HCT116 (cell line): Measurements from ENCODE around the gene ZCCHC24. TPM values are rescaled to one million over a fixed set of nuclear protein-coding genes. Genes with fewer than 3 reads are reported as not detected.

ENCODE experiments used
- ATAC-seq: fragments of 200-7000 bp; cut with Tn5 transposase; 2 replicates; pipeline ENCODE4 v1.9.1; 2020; ENCODE audit warnings: mild to moderate bottlenecking, moderate library complexity
- BruUV-seq: library from RNA; stranded (reverse); fragments of 400-500 nt; replicated peaks from 2 replicates; lab custom pipeline; 2021; lab: Mats Ljungman, UMichigan
- CTCF ChIA-PET: fragments of 300-600 bp; sonication (Branson Sonifier 250); formaldehyde crosslinking; loops from one replicate; lab custom pipeline; 2021; ENCODE audit warnings: antibody characterized with exemption; lab: Charles Lee
- POLR2A ChIA-PET: fragments of 300-600, 350-600 bp; sonication (Branson Sonifier 250); formaldehyde crosslinking; loops from one replicate; lab custom pipeline; 2021; ENCODE audit warnings: antibody characterized with exemption; lab: Charles Lee
- RAD21 ChIA-PET, 2 experiments: fragments of 300-600 bp; sonication (Branson Sonifier 250); formaldehyde crosslinking; loops; one replicate each; lab custom pipeline; 2023; ENCODE audit warnings: low total read pairs in 2 of 2; ENCODE audit not compliant: uncharacterized antibody in 2 of 2, unreplicated experiment in 2 of 2, low non-redundant PET in 1 of 2; lab: Charles Lee
- DNase-seq: peaks from one replicate; pipeline ENCODE4 v3.0.0-alpha.2; 2010; ENCODE audit warnings: low read depth, low spot score
- H2AFZ ChIP-seq: fragments of 200-600 bp; shearing (Covaris generic), sonication (generic); 2 replicates; pipeline ENCODE4 v1.6.1; 2017; ENCODE audit warnings: low read depth, mixed run types, mixed read lengths, antibody characterized with exemption, low read length; ENCODE audit not compliant: poor library complexity, severe bottlenecking
- H3K27ac ChIP-seq: 2 replicates; pipeline ENCODE4 v1.5.1; 2012; ENCODE audit warnings: low read depth, low read length
- H3K27me3 ChIP-seq: fragments of 200-600 bp; sonication (generic); 2 replicates; pipeline ENCODE4 v1.6.1; 2016; ENCODE audit warnings: mixed run types, low read length, mixed read lengths; ENCODE audit not compliant: insufficient read depth
- H3K36me3 ChIP-seq, 2 experiments: fragments of 200-500 bp in 1 of 2; fragments of 200-600 bp in 1 of 2; sonication (Bioruptor generic) in 1 of 2; sonication (generic) in 1 of 2; 2 replicates each; pipeline versions ENCODE4 v1.5.1 to v1.6.1; 2014 to 2016; ENCODE audit warnings: low read length in 2 of 2, inconsistent platforms in 1 of 2, mixed read lengths in 1 of 2, mixed run types in 1 of 2; ENCODE audit not compliant: insufficient read depth in 2 of 2, control insufficient read depth in 1 of 2
- H3K4me1 ChIP-seq, 2 experiments: fragments of 200-600 bp in 1 of 2; sonication (generic) in 1 of 2; 2 replicates each; pipeline versions ENCODE4 v1.5.1 to v1.6.1; 2012 to 2017; ENCODE audit warnings: low read length in 2 of 2, inconsistent platforms in 1 of 2, mild to moderate bottlenecking in 1 of 2, mixed read lengths in 1 of 2, mixed run types in 1 of 2, moderate library complexity in 1 of 2; ENCODE audit not compliant: insufficient read depth in 2 of 2, control insufficient read depth in 1 of 2
- H3K4me2 ChIP-seq: fragments of 200-600 bp; sonication (generic); 2 replicates; pipeline ENCODE4 v1.6.1; 2017; ENCODE audit warnings: mixed run types, low read length, mixed read lengths
- H3K4me3 ChIP-seq, 2 experiments: fragments of 200-600 bp in 1 of 2; sonication (generic) in 1 of 2; replicated peaks in 1 of 2; 2 replicates each; pipeline ENCODE4 v1.5.1; 2011 to 2016; ENCODE audit warnings: low read length in 2 of 2, control low read depth in 1 of 2, low read depth in 1 of 2, mild to moderate bottlenecking in 1 of 2, mixed read lengths in 1 of 2, mixed run types in 1 of 2
- H3K79me2 ChIP-seq: fragments of 200-600 bp; sonication (generic); 2 replicates; pipeline ENCODE4 v1.6.1; 2017; ENCODE audit warnings: mild to moderate bottlenecking, mixed run types, low read length, moderate library complexity, mixed read lengths; ENCODE audit not compliant: insufficient read depth
- H3K9ac ChIP-seq: fragments of 200-600 bp; sonication (generic); 2 replicates; pipeline ENCODE4 v1.6.1; 2016; ENCODE audit warnings: low read length, mixed read lengths
- H3K9me2 ChIP-seq: fragments of 200-600 bp; sonication (generic), shearing (Covaris generic); 2 replicates; pipeline ENCODE4 v1.6.1; 2017; ENCODE audit warnings: mixed run types, mild to moderate bottlenecking, moderate library complexity; ENCODE audit not compliant: insufficient read depth
- H3K9me3 ChIP-seq, 2 experiments: fragments of 200-500 bp in 1 of 2; fragments of 200-600 bp in 1 of 2; sonication (Bioruptor generic) in 1 of 2; sonication (generic) in 1 of 2; 2 replicates each; pipeline ENCODE4 v1.6.1; 2014 to 2017; ENCODE audit warnings: low read length in 2 of 2, mixed read lengths in 2 of 2, inconsistent platforms in 1 of 2, low read depth in 1 of 2, mild to moderate bottlenecking in 1 of 2, mixed run types in 1 of 2, moderate library complexity in 1 of 2; ENCODE audit not compliant: control insufficient read depth in 1 of 2, insufficient read depth in 1 of 2
- H4K20me1 ChIP-seq: fragments of 200-600 bp; sonication (generic), shearing (Covaris generic); 2 replicates; pipeline ENCODE4 v1.6.1; 2017; ENCODE audit warnings: mixed run types, mild to moderate bottlenecking, moderate library complexity; ENCODE audit not compliant: insufficient read depth
- CEBPB ChIP-seq: IDR thresholded peaks from 2 replicates; pipeline ENCODE4 v1.6.1; 2012; ENCODE audit warnings: low read depth
- EGR1 ChIP-seq: IDR thresholded peaks from 2 replicates; pipeline ENCODE4 v1.6.1; 2012; ENCODE audit warnings: low read depth
- ELF1 ChIP-seq: IDR thresholded peaks from 2 replicates; pipeline ENCODE4 v1.6.1; 2012; ENCODE audit warnings: low read depth, borderline replicate concordance
- EZH2 ChIP-seq: fragments of 200-600 bp; sonication (generic); IDR thresholded peaks from 2 replicates; pipeline ENCODE4 v1.6.1; 2017; ENCODE audit warnings: antibody characterized with exemption, mixed run types
- EZH2phosphoT487 ChIP-seq: fragments of 200-600 bp; IDR thresholded peaks from 2 replicates; pipeline ENCODE4 v1.6.1; 2018; ENCODE audit warnings: antibody characterized with exemption, borderline replicate concordance
- FOSL1 ChIP-seq: IDR thresholded peaks from 2 replicates; pipeline ENCODE4 v1.6.1; 2012; ENCODE audit warnings: low read depth
- JUND ChIP-seq: IDR thresholded peaks from 2 replicates; pipeline ENCODE4 v1.6.1; 2012
- POLR2A ChIP-seq: IDR thresholded peaks from 2 replicates; pipeline ENCODE4 v1.7.0; 2011; ENCODE audit warnings: borderline replicate concordance; ENCODE audit not compliant: insufficient read depth, insufficient read length; ENCODE audit errors: extremely low read depth
- POLR2AphosphoS5 ChIP-seq: IDR thresholded peaks from 2 replicates; pipeline ENCODE4 v1.6.1; 2011; ENCODE audit warnings: mild to moderate bottlenecking, low read depth, low read length, moderate library complexity
- RAD21 ChIP-seq: IDR thresholded peaks from 2 replicates; pipeline ENCODE4 v1.6.1; 2012; ENCODE audit warnings: low read depth, mild to moderate bottlenecking
- SIN3A ChIP-seq: IDR thresholded peaks from 2 replicates; pipeline ENCODE4 v1.6.1; 2012; ENCODE audit warnings: low read depth
- SP1 ChIP-seq: IDR thresholded peaks from 2 replicates; pipeline ENCODE4 v1.6.1; 2012; ENCODE audit warnings: low read depth
- ZFX ChIP-seq: fragments of 450-650 bp; IDR thresholded peaks from 2 replicates; pipeline ENCODE4 v1.6.1; 2017
- ZNF274 ChIP-seq: fragments of 200-500 bp; sonication (Bioruptor generic); IDR thresholded peaks from 2 replicates; pipeline ENCODE4 v1.6.1; 2014; ENCODE audit warnings: mild to moderate bottlenecking, low read depth, low read length, inconsistent platforms
- intact Hi-C: fragments of 100-400 bp; cut with micrococcal nuclease; formaldehyde crosslinking; loops from 2 replicates; pipeline ENCODE4 v1.10.0; 2022
- total RNA-seq: library from RNA; stranded (reverse); gene quantifications from one replicate; pipeline ENCODE4 v1.2.1, GENCODE V29; 2021; ENCODE audit not compliant: unreplicated experiment
- TF ChIP-seq, protein P1 (sequence below), 3 experiments: fragments of 200-600 bp in 1 of 3; sonication (generic) in 1 of 3; IDR thresholded peaks in 2 of 3; conservative IDR thresholded peaks in 1 of 3; 2 replicates each; pipeline ENCODE4 v1.5.1; 2012 to 2017; ENCODE audit warnings: low read depth in 2 of 3, low read length in 2 of 3, antibody characterized with exemption in 1 of 3, borderline replicate concordance in 1 of 3, control low read depth in 1 of 3, mild to moderate bottlenecking in 1 of 3, mixed read lengths in 1 of 3, mixed run types in 1 of 3, moderate library complexity in 1 of 3; ENCODE audit not compliant: insufficient read depth in 1 of 3
- TF ChIP-seq, protein P2 (sequence below): IDR thresholded peaks from 2 replicates; pipeline ENCODE4 v1.6.1; 2012
- TF ChIP-seq, protein P3 (sequence below): IDR thresholded peaks from 2 replicates; pipeline ENCODE4 v1.6.1; 2012
- TF ChIP-seq, protein P4 (sequence below): IDR thresholded peaks from 2 replicates; pipeline ENCODE4 v1.6.1; 2012; ENCODE audit warnings: low read depth

ZCCHC24 gene
- total RNA-seq, 1 experiment from 2014 or later = 7.0 TPM

DNA sequence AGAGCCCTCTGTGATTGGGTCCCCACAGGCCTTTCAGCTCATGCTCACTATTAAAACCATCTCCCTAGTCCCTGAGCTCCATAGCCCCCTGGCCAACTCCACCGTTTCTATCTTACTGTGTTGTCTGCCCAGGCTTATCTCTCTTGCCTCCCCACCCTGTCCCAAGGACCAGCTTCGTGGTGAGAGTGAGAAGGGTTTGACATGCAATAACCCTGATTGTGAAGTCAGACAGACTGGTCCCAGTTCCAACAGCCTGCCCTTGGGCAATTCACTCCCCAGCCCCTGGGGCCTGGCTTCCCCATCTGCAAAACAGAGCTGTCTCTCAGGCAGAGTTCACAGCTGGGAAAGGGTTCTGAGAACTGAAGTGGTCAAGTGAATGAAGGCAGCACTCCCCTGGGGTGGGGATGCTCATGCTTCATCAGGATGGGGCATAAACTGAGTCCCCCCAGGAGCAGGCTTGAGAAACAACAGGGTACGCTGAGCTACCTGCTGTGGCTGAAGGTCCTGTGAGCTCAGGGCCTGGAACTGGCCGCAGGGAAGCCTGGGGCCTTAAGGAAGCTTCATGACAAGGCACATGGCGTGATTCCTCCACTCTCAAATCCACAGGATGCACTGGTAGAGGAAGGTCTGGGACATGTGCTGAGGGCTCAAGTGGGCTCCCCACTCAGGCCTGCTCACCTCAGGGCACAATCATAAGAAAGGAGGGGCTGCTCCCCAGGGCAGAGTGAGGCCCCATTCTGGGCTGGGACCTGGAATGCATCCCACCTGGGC lies 100.0 kb downstream of the ZCCHC24 start (continued):
- TF ChIP-seq, protein P1, sequence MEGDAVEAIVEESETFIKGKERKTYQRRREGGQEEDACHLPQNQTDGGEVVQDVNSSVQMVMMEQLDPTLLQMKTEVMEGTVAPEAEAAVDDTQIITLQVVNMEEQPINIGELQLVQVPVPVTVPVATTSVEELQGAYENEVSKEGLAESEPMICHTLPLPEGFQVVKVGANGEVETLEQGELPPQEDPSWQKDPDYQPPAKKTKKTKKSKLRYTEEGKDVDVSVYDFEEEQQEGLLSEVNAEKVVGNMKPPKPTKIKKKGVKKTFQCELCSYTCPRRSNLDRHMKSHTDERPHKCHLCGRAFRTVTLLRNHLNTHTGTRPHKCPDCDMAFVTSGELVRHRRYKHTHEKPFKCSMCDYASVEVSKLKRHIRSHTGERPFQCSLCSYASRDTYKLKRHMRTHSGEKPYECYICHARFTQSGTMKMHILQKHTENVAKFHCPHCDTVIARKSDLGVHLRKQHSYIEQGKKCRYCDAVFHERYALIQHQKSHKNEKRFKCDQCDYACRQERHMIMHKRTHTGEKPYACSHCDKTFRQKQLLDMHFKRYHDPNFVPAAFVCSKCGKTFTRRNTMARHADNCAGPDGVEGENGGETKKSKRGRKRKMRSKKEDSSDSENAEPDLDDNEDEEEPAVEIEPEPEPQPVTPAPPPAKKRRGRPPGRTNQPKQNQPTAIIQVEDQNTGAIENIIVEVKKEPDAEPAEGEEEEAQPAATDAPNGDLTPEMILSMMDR (IDR thresholded peaks at IDR 0.05 in 2 of 3, conservative IDR thresholded peaks at IDR 0.05 in 1 of 3; ENCODE audit: borderline replicate concordance in 1 of 3, insufficient read depth in 1 of 3, low read depth in 2 of 3, low read length in 2 of 3) = no peak
- TF ChIP-seq EGR1 (no peak), RAD21 (no peak)
- TF ChIP-seq, protein P2, sequence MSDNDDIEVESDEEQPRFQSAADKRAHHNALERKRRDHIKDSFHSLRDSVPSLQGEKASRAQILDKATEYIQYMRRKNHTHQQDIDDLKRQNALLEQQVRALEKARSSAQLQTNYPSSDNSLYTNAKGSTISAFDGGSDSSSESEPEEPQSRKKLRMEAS = no peak

DNA sequence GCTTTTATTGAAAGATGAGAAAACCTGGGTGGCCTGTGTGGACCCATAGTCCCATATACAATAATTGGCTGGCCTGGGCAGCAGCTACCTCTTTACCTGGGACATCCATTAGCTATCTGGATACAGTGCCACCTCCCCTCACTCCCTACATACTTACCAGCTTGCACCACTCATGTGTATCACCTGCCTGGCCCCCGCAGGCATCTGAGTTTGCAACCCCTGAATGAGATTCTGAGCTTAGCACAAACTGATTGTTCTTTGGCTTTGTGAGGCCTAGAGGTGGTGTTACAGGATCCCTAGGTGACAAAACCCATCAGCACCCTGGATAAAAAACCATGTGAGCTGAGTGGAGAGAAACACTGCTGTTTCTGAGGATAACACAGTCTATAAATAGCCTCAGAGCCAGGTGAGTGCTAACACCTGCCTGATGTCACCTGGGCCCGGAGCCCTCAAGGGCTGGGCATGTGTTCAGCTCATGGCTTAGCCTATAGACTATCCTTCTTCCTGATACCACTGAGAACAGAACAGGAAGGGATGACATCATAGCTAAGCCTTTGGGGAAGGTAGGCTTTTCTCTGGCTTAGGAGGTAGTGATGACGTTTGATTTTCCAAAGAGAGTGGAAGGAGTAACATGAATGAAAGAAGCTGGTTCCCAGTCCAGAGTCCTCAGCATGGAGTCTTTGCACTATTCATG lies 100.8 kb downstream of the ZCCHC24 start:
- BruUV-seq = no TSS peak
- TF ChIP-seq SP1 = no peak
- TF ChIP-seq EGR1 = no peak
- TF ChIP-seq POLR2AphosphoS5 = no peak
- no peak for TF ChIP-seq FOSL1
- TF ChIP-seq, protein P2 = no peak
- no peak for TF ChIP-seq JUND
- TF ChIP-seq ZFX = no peak
- no peak for TF ChIP-seq POLR2A
- no peak for TF ChIP-seq ELF1
- TF ChIP-seq EZH2phosphoT487 = no peak
- TF ChIP-seq, protein P3, sequence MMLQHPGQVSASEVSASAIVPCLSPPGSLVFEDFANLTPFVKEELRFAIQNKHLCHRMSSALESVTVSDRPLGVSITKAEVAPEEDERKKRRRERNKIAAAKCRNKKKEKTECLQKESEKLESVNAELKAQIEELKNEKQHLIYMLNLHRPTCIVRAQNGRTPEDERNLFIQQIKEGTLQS = no peak
- TF ChIP-seq ZNF274 = no peak
- TF ChIP-seq, protein P4, sequence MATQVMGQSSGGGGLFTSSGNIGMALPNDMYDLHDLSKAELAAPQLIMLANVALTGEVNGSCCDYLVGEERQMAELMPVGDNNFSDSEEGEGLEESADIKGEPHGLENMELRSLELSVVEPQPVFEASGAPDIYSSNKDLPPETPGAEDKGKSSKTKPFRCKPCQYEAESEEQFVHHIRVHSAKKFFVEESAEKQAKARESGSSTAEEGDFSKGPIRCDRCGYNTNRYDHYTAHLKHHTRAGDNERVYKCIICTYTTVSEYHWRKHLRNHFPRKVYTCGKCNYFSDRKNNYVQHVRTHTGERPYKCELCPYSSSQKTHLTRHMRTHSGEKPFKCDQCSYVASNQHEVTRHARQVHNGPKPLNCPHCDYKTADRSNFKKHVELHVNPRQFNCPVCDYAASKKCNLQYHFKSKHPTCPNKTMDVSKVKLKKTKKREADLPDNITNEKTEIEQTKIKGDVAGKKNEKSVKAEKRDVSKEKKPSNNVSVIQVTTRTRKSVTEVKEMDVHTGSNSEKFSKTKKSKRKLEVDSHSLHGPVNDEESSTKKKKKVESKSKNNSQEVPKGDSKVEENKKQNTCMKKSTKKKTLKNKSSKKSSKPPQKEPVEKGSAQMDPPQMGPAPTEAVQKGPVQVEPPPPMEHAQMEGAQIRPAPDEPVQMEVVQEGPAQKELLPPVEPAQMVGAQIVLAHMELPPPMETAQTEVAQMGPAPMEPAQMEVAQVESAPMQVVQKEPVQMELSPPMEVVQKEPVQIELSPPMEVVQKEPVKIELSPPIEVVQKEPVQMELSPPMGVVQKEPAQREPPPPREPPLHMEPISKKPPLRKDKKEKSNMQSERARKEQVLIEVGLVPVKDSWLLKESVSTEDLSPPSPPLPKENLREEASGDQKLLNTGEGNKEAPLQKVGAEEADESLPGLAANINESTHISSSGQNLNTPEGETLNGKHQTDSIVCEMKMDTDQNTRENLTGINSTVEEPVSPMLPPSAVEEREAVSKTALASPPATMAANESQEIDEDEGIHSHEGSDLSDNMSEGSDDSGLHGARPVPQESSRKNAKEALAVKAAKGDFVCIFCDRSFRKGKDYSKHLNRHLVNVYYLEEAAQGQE = no peak
- no peak for TF ChIP-seq CEBPB
- TF ChIP-seq SIN3A = no peak
- TF ChIP-seq EZH2 = no peak

More for the DNA sequence above, 100.8 kb downstream of the ZCCHC24 start:
- peaks cover 23% of the 10 kb centered on the region for H3K79me2 ChIP-seq
- H3K4me1 ChIP-seq = peaks cover 7 to 34% of the 10 kb centered on the region in 2 experiments; a peak in 3 of 4 replicates
- H3K27ac ChIP-seq = no peak overlapping the region
- no peak overlapping the region for H3K4me3 ChIP-seq
- RAD21 ChIA-PET = no interaction called here
- H3K9me3 ChIP-seq = no peaks in the 10 kb centered on the region
- no peak overlapping the region for H2AFZ ChIP-seq
- no peak overlapping the region for H3K9ac ChIP-seq
- intact Hi-C loops = no loop called here
- ATAC-seq (no peak), DNase-seq (no peak)
- no peaks in the 10 kb centered on the region for H3K27me3 ChIP-seq
- H4K20me1 ChIP-seq = peaks cover 7% of the 10 kb centered on the region; the same call in 1 of the 2 replicates
- POLR2A ChIA-PET = no interaction called here
- H3K4me2 ChIP-seq = no peak overlapping the region
- peaks cover 4 to 13% of the 10 kb centered on the region in 2 experiments; a peak in 2 of 4 replicates for H3K36me3 ChIP-seq
- no peaks in the 10 kb centered on the region for H3K9me2 ChIP-seq
- CTCF ChIA-PET = interaction anchor here (2.7 kb wide), 1 partner anchor 143 kb away, joined by 7 read pairs; no protein-coding TSS in a partner anchor
